Nephron (organoid): ENCODE measurements around the gene DLGAP1.

Source experiments
- H3K27ac Mint-ChIP-seq, 3 experiments: 2 replicates each; pipeline ENCODE4 v1.8.0; 2020; ENCODE audit warnings: mixed read lengths in 3 of 3, mild to moderate bottlenecking in 2 of 3, moderate library complexity in 1 of 3
- H3K27me3 Mint-ChIP-seq: 2 replicates; pipeline ENCODE4 v1.8.0; 2021; ENCODE audit warnings: low read depth, mild to moderate bottlenecking, moderate library complexity, mixed read lengths
- H3K36me3 Mint-ChIP-seq: 2 replicates; pipeline ENCODE4 v1.8.0; 2020; ENCODE audit warnings: low read depth, mixed read lengths
- H3K4me1 Mint-ChIP-seq: 2 replicates; pipeline ENCODE4 v1.8.0; 2020; ENCODE audit warnings: mixed read lengths
- H3K4me3 Mint-ChIP-seq, 3 experiments: 2 replicates each; pipeline ENCODE4 v1.8.0; 2020; ENCODE audit warnings: mild to moderate bottlenecking in 3 of 3, mixed read lengths in 3 of 3, moderate library complexity in 2 of 3
- H3K9me3 Mint-ChIP-seq: 2 replicates; pipeline ENCODE4 v1.8.0; 2020; ENCODE audit warnings: mixed read lengths
- CTCF ChIP-seq, 3 experiments: fragments of 200-600 bp; sonication (generic); IDR thresholded peaks; one replicate each; pipeline ENCODE4 v1.5.0; 2021; ENCODE audit warnings: antibody characterized with exemption in 3 of 3; ENCODE audit not compliant: unreplicated experiment in 3 of 3

DLGAP1 gene

DNA sequence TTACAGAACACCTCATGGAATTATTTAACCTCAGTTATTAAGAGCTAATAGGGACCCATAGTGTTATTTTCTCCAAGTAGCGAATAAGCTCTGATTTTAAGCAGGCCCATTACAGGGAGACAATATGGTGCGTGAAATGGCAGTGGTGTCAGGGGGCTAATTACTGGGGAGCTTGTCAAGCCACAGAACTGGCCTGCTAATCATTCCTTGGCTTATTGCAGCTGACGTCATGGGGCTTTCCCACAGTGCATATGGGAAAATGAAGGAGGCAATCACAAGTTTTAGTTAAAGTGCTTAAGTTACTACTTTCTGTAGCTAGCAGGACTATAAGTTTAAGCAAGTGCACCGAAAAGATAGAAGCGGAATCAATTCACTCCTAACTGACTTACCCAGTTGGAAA lies 742.6 kb downstream of the DLGAP1 start:
- no peaks in the 10 kb centered on the region for H3K27me3 Mint-ChIP-seq
- no peak for TF ChIP-seq CTCF (IDR thresholded peaks at IDR 0.05; ENCODE audit: unreplicated experiment in 3 of 3)
- no peaks in the 10 kb centered on the region for H3K36me3 Mint-ChIP-seq
- no peak overlapping the region for H3K4me3 Mint-ChIP-seq
- peaks cover 35% of the 10 kb centered on the region for H3K4me1 Mint-ChIP-seq
- H3K9me3 Mint-ChIP-seq: no peaks in the 10 kb centered on the region
- H3K27ac Mint-ChIP-seq: peak overlapping the region; percentile 28 to 39 (median 32)

GRCh38 chr18:3710712-3711301 lies 744.3 kb downstream of the DLGAP1 start:
- TF ChIP-seq CTCF (IDR thresholded peaks at IDR 0.05; ENCODE audit: unreplicated experiment in 3 of 3): no peak
- Mint-ChIP-seq H3K9me3 (no peaks in the 10 kb centered on the region), H3K4me1 (peaks cover 31% of the 10 kb centered on the region), H3K4me3 (no peak overlapping the region), H3K36me3 (no peaks in the 10 kb centered on the region), H3K27me3 (peaks cover 5% of the 10 kb centered on the region), H3K27ac (peak overlapping the region; percentile 82 to 90 (median 83))

GRCh38 chr18:3709205-3709604 lies 745.9 kb downstream of the DLGAP1 start:
- peaks cover 23% of the 10 kb centered on the region for H3K4me1 Mint-ChIP-seq
- H3K4me3 Mint-ChIP-seq: no peak overlapping the region
- peak overlapping the region in 2 of 3 experiments; percentile 19 for H3K27ac Mint-ChIP-seq
- no peaks in the 10 kb centered on the region for H3K36me3 Mint-ChIP-seq
- peaks cover 5% of the 10 kb centered on the region for H3K27me3 Mint-ChIP-seq
- no peaks in the 10 kb centered on the region for H3K9me3 Mint-ChIP-seq
- no peak for TF ChIP-seq CTCF (IDR thresholded peaks at IDR 0.05; ENCODE audit: unreplicated experiment in 3 of 3)

DNA sequence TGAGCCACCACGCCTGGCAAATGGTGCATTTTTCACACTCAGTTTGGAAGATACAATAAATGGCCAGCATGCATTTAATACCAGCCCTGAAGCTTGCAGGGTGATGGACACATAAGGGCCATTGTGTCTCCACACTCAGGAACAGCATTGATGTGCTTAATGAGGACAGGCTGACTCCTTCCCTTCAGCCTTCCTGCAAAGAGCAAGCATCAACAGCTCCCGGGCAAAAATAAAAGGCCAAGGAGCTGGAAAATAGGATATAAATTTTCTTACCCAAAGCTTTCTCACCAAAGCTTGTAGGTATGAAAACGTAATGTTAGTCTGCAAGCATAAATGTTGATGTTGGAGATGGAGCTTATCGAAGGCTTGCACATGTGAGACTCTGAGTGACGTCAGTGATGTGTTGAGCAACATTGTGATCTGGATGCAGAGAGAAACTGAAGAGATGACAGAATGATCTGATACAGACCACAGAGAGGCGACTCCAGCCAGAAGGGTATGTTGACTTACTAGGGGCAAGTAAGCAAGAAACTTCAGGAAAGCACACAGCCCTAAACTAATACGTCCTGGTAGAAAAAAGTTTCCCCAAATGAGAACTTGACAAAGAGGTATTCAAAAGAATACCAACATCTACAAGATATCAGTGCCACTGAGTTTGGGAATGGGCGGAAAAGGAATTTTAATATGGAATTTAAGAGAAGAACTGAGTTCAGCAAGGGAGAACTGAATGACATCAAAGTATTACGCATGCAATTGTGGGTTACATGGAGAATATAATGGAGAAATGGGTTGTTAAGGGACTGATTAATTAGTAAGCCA lies 748.6 kb downstream of the DLGAP1 start:
- no peak for TF ChIP-seq CTCF (IDR thresholded peaks at IDR 0.05; ENCODE audit: unreplicated experiment in 3 of 3)
- Mint-ChIP-seq H3K27ac (no peak overlapping the region), H3K4me1 (peaks cover 30% of the 10 kb centered on the region), H3K4me3 (no peak overlapping the region), H3K9me3 (no peaks in the 10 kb centered on the region), H3K27me3 (peaks cover 8% of the 10 kb centered on the region), H3K36me3 (no peaks in the 10 kb centered on the region)

GRCh38 chr18:3704556-3705344 lies 750.4 kb downstream of the DLGAP1 start:
- Mint-ChIP-seq H3K4me1 (peaks cover 26% of the 10 kb centered on the region), H3K27me3 (peaks cover 8% of the 10 kb centered on the region), H3K9me3 (no peaks in the 10 kb centered on the region), H3K36me3 (no peaks in the 10 kb centered on the region), H3K27ac (peak overlapping the region in 2 of 3 experiments; percentile 27 to 32), H3K4me3 (no peak overlapping the region)
- no peak for TF ChIP-seq CTCF (IDR thresholded peaks at IDR 0.05; ENCODE audit: unreplicated experiment in 3 of 3)
